Measurements from ENCODE around the gene HTR3C.

- TF ChIP-seq CTCF (IDR thresholded peaks at IDR 0.05; ENCODE audit: low read length), result no peak
- TF ChIP-seq EZH2 (optimal IDR thresholded peaks at IDR 0.05; ENCODE audit: low read depth, low read length), result no peak
- no peak for TF ChIP-seq EZH2phosphoT487 (IDR thresholded peaks at IDR 0.05; ENCODE audit: low read length)
These were observed 29.2 kb downstream of the HTR3C start for GRCh38 chr3:184082034-184082433.
